Measurements from ENCODE around the gene NDUFV1.
"Not testable (repeated sequence)": the region's sequence is repeated elsewhere in the genome, so short reads cannot be mapped to it uniquely, and the experiment has no call there.

The NDUFV1 gene

DNA sequence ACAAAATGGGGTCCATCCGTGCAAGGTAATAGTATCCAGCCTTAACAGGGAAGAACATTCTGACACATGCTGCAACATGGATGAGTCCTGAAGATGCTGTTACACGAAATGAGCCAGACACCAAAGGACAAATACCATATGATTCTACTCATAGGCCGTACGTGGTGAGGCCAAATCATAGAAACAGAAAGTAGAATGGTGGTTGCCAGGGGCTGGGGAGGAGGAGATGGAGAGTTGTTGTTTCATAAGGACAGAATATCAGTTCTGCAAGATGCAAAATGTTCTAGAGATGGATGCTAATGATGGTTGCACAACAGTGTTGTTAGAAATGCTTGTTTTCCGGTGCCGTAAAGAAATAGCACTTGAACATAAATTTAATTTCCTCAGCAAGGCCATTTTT is 30.2 kb downstream of the NDUFV1 start:
- TF ChIP-seq EZH2phosphoT487 (IDR thresholded peaks at IDR 0.05; ENCODE audit: borderline replicate concordance, low read length), result no peak
- TF ChIP-seq, protein P1, sequence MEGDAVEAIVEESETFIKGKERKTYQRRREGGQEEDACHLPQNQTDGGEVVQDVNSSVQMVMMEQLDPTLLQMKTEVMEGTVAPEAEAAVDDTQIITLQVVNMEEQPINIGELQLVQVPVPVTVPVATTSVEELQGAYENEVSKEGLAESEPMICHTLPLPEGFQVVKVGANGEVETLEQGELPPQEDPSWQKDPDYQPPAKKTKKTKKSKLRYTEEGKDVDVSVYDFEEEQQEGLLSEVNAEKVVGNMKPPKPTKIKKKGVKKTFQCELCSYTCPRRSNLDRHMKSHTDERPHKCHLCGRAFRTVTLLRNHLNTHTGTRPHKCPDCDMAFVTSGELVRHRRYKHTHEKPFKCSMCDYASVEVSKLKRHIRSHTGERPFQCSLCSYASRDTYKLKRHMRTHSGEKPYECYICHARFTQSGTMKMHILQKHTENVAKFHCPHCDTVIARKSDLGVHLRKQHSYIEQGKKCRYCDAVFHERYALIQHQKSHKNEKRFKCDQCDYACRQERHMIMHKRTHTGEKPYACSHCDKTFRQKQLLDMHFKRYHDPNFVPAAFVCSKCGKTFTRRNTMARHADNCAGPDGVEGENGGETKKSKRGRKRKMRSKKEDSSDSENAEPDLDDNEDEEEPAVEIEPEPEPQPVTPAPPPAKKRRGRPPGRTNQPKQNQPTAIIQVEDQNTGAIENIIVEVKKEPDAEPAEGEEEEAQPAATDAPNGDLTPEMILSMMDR (IDR thresholded peaks at IDR 0.05; ENCODE audit: low read depth, low read length, poor library complexity, severe bottlenecking), result no peak
- Histone ChIP-seq H3K9me2 (replicated peaks; ENCODE audit: control insufficient read depth, low read length) (no peaks in the 10 kb centered on the region), H3K9me3 (ENCODE audit: control insufficient read depth, insufficient read depth, low read length) (no peaks in the 10 kb centered on the region), H3F3A (ENCODE audit: control insufficient read depth, insufficient read depth) (0 out of 2 replicates have a peak, but pooled peaks cover 6% of the 10 kb centered on the region), H3K4me2 (ENCODE audit: low read length) (no peak overlapping the region), H3K27ac (ENCODE audit: low read depth, low read length) (no peak overlapping the region), H3K27me3 (ENCODE audit: control insufficient read depth, low read length) (no peaks in the 10 kb centered on the region), H4K20me1 (ENCODE audit: control insufficient read depth, insufficient read depth, low read depth, low read length) (no peaks in the 10 kb centered on the region), H3K4me1 (ENCODE audit: control insufficient read depth, low read length) (peaks cover 9% of the 10 kb centered on the region; the same call in 1 of the 2 replicates), H3K79me2 (ENCODE audit: control insufficient read depth, low read length) (no peaks in the 10 kb centered on the region), H3K4me3 (ENCODE audit: low read length) (no peak overlapping the region), H3K36me3 (ENCODE audit: control insufficient read depth, low read length) (no peaks in the 10 kb centered on the region)

DNA sequence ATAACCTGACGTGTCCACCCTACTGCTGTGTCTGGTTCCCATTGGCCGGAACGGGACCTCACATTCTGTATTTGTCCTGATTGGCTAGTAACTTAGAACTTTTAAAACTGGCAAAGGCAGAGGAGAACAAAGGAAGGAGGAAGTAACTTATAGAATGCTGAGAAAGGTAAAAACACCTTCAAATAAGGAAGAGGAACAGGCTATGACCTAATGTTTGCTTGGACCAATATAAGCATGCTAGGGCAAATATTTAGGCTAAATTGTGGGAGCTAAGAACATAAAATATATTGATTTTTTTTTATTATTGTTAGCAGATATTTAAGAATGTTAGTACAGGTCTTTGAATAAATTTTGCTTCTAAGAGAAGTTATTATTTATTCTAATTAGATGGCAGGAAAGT is 30.7 kb downstream of the NDUFV1 start:
- not testable (repeated sequence) for H3K9me2 ChIP-seq (replicated peaks; ENCODE audit: control insufficient read depth, low read length); H3K4me3 ChIP-seq (ENCODE audit: low read length); H3K4me1 ChIP-seq (ENCODE audit: control insufficient read depth, low read length); H3K9me3 ChIP-seq (ENCODE audit: control insufficient read depth, insufficient read depth, low read length); H3K4me2 ChIP-seq (ENCODE audit: low read length); H3K36me3 ChIP-seq (ENCODE audit: control insufficient read depth, low read length); H3K79me2 ChIP-seq (ENCODE audit: control insufficient read depth, low read length); H3K27me3 ChIP-seq (ENCODE audit: control insufficient read depth, low read length); H3K27ac ChIP-seq (ENCODE audit: low read depth, low read length); H4K20me1 ChIP-seq (ENCODE audit: control insufficient read depth, insufficient read depth, low read depth, low read length); H3F3A ChIP-seq (ENCODE audit: control insufficient read depth, insufficient read depth)

DNA sequence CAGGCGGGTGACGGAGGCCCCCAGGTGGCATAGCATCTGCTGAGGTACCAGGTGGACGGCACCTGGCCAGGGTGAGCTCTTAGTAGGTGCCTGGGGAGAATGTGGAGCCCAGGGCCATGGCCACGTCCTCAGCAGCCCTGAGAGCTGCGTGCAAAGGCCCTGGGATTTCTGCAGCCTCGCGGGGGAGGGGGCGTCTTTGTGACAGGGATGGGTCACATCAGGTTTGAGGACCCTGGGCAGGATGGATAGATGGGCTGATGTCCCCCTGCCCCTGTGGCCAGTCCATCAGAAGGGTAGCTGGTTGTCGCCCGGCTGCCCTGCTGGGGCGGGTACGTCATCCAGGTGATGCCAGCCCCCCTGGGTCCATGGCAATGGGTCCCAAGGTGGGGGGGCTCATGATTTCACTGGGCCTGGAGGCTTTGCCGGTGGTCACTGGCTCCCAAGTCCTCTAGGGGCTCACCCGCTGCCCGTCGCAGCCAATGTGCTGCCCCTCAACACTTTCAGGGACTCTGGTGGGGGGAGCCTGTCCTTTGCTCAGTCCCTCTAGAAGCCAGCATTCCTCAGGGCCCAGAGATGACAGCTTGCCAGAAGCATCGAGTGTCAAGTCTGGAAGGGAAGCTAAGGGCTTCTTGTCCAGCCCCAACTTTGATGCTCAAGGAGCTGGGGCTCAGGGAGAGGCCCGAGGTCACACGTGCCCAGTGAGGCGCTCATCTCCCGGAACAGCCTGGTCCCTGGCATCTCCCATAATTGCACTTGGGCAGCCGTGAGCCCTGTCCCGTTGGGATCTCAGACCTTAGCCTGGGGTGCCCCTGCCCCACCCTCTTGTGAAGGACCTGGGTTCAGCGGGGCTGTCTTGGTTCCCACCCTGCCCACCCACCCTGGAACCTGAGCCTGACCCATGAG is 32.0 kb downstream of the NDUFV1 start:
- H3K36me3 ChIP-seq (ENCODE audit: control insufficient read depth, low read length), result no peaks in the 10 kb centered on the region
- no peaks in the 10 kb centered on the region for H4K20me1 ChIP-seq (ENCODE audit: control insufficient read depth, insufficient read depth, low read depth, low read length)
- TF ChIP-seq, protein P1 (IDR thresholded peaks at IDR 0.05; ENCODE audit: low read depth, low read length, poor library complexity, severe bottlenecking), result no peak
- TF ChIP-seq EZH2phosphoT487 (IDR thresholded peaks at IDR 0.05; ENCODE audit: borderline replicate concordance, low read length), result no peak
- H3K4me2 ChIP-seq (ENCODE audit: low read length), result no peak overlapping the region
- H3K9me3 ChIP-seq (ENCODE audit: control insufficient read depth, insufficient read depth, low read length), result no peaks in the 10 kb centered on the region
- peaks cover 9% of the 10 kb centered on the region; the same call in 1 of the 2 replicates for H3K4me1 ChIP-seq (ENCODE audit: control insufficient read depth, low read length)
- H3K79me2 ChIP-seq (ENCODE audit: control insufficient read depth, low read length), result no peaks in the 10 kb centered on the region
- 0 out of 2 replicates have a peak, but pooled peaks cover 6% of the 10 kb centered on the region for H3F3A ChIP-seq (ENCODE audit: control insufficient read depth, insufficient read depth)
- H3K27me3 ChIP-seq (ENCODE audit: control insufficient read depth, low read length), result no peaks in the 10 kb centered on the region
- no peaks in the 10 kb centered on the region for H3K9me2 ChIP-seq (replicated peaks; ENCODE audit: control insufficient read depth, low read length)
- H3K27ac ChIP-seq (ENCODE audit: low read depth, low read length), result no peak overlapping the region
- H3K4me3 ChIP-seq (ENCODE audit: low read length), result no peak overlapping the region

DNA sequence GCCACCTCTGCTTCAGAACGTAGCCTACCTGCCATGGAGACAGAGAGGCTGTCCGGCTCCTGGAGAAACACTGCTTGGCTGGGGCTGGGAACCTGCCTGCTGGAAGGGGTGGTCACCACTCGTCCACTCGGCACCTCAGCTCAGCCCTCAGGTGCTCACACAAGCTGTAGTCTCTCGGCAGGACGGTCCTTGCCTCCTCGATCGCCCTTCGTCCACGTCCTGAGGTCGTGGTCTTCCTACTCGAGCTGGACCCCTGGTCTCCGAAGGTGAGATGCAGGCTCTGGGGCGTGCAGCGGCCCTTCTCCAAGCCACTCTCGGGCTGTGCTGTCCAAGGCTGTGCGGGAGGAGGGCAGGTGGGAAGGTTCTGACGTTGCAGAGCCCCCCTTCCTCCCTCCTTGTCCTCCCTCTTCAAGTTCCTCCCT is 32.7 kb downstream of the NDUFV1 start, which contains the start of gene TBX10:
Gene TBX10 (minus strand): TSS at position 326 of the 422 bp plus-strand sequence. CDS start 291 bp downstream, at position 35.
- Histone ChIP-seq H3K4me1 (ENCODE audit: control insufficient read depth, low read length) (peaks cover 14% of the 10 kb centered on the region), H3K36me3 (ENCODE audit: control insufficient read depth, low read length) (no peaks in the 10 kb centered on the region), H4K20me1 (ENCODE audit: control insufficient read depth, insufficient read depth, low read depth, low read length) (no peaks in the 10 kb centered on the region), H3K79me2 (ENCODE audit: control insufficient read depth, low read length) (peaks cover 1% of the 10 kb centered on the region; the same call in 1 of the 2 replicates), H3K27me3 (ENCODE audit: control insufficient read depth, low read length) (no peaks in the 10 kb centered on the region), H3K9me2 (replicated peaks; ENCODE audit: control insufficient read depth, low read length) (no peaks in the 10 kb centered on the region), H3K4me3 (ENCODE audit: low read length) (no peak within 1 kb of the TSS), H3F3A (ENCODE audit: control insufficient read depth, insufficient read depth) (0 out of 2 replicates have a peak, but pooled peaks cover 6% of the 10 kb centered on the region), H3K4me2 (ENCODE audit: low read length) (no peak within 1 kb of the TSS), H3K27ac (ENCODE audit: low read depth, low read length) (no peak within 1 kb of the TSS), H3K9me3 (ENCODE audit: control insufficient read depth, insufficient read depth, low read length) (no peaks in the 10 kb centered on the region)
- TF ChIP-seq, protein P1 (IDR thresholded peaks at IDR 0.05; ENCODE audit: low read depth, low read length, poor library complexity, severe bottlenecking), result no peak
- TF ChIP-seq EZH2phosphoT487 (IDR thresholded peaks at IDR 0.05; ENCODE audit: borderline replicate concordance, low read length), result no peak
